ENCODE results near the gene CCDC9.
"Not testable (repeated sequence)": the region's sequence is repeated elsewhere in the genome, so short reads cannot be mapped to it uniquely, and the experiment has no call there.

Gene CCDC9

GRCh38 chr19:47243776-47244547, 12.4 kb upstream of the CCDC9 start:
- no peaks in the 10 kb centered on the region for H3K27me3 ChIP-seq (ENCODE audit: insufficient read depth, poor library complexity, severe bottlenecking)
- H3K27ac ChIP-seq (ENCODE audit: poor library complexity, severe bottlenecking): peak overlapping the region; percentile 58
- no peaks in the 10 kb centered on the region for H3K9me3 ChIP-seq (ENCODE audit: severe bottlenecking)
- H3K36me3 ChIP-seq (ENCODE audit: low read depth): no peaks in the 10 kb centered on the region
- TF ChIP-seq CTCF (IDR thresholded peaks at IDR 0.05; ENCODE audit: poor library complexity, severe bottlenecking): peak; percentile 99
- DNase-seq (ENCODE audit: low spot score) (peak; percentile 93), ATAC-seq (ENCODE audit: low read depth) (peak; percentile 75)
- peak overlapping the region; percentile 34 for H3K4me3 ChIP-seq (ENCODE audit: severe bottlenecking)
- H3K4me1 ChIP-seq (ENCODE audit: insufficient read depth, poor library complexity, severe bottlenecking): peaks cover 6% of the 10 kb centered on the region

- Histone ChIP-seq H3K36me3 (ENCODE audit: low read depth) (no peaks in the 10 kb centered on the region), H3K4me1 (ENCODE audit: insufficient read depth, poor library complexity, severe bottlenecking) (peaks cover 4% of the 10 kb centered on the region), H3K9me3 (ENCODE audit: severe bottlenecking) (no peaks in the 10 kb centered on the region), H3K4me3 (ENCODE audit: severe bottlenecking) (no peak overlapping the region), H3K27me3 (ENCODE audit: insufficient read depth, poor library complexity, severe bottlenecking) (no peaks in the 10 kb centered on the region), H3K27ac (ENCODE audit: poor library complexity, severe bottlenecking) (no peak overlapping the region)
- TF ChIP-seq CTCF (IDR thresholded peaks at IDR 0.05; ENCODE audit: poor library complexity, severe bottlenecking): peak; percentile 96
- DNase-seq (ENCODE audit: low spot score) (no peak), ATAC-seq (ENCODE audit: low read depth) (no peak)
Measured at GRCh38 chr19:47247308-47247990, 8.9 kb upstream of the CCDC9 start.

GRCh38 chr19:47253016-47253415, 3.3 kb upstream of the CCDC9 start:
- H3K4me3 ChIP-seq (ENCODE audit: severe bottlenecking); H3K27me3 ChIP-seq (ENCODE audit: insufficient read depth, poor library complexity, severe bottlenecking); DNase-seq (ENCODE audit: low spot score); H3K36me3 ChIP-seq (ENCODE audit: low read depth); ATAC-seq (ENCODE audit: low read depth); H3K9me3 ChIP-seq (ENCODE audit: severe bottlenecking): not testable (repeated sequence)
- Histone ChIP-seq H3K4me1 (ENCODE audit: insufficient read depth, poor library complexity, severe bottlenecking) (peaks cover 21% of the 10 kb centered on the region), H3K27ac (ENCODE audit: poor library complexity, severe bottlenecking) (peak overlapping the region; percentile 82)

- ATAC-seq (ENCODE audit: low read depth) (peak; percentile 58), DNase-seq (ENCODE audit: low spot score) (no peak)
- Histone ChIP-seq H3K4me3 (ENCODE audit: severe bottlenecking) (no peak overlapping the region), H3K27ac (ENCODE audit: poor library complexity, severe bottlenecking) (peak overlapping the region; percentile 82), H3K36me3 (ENCODE audit: low read depth) (peaks cover 1% of the 10 kb centered on the region), H3K9me3 (ENCODE audit: severe bottlenecking) (no peaks in the 10 kb centered on the region), H3K4me1 (ENCODE audit: insufficient read depth, poor library complexity, severe bottlenecking) (peaks cover 21% of the 10 kb centered on the region), H3K27me3 (ENCODE audit: insufficient read depth, poor library complexity, severe bottlenecking) (no peaks in the 10 kb centered on the region)
- no peak for TF ChIP-seq CTCF (IDR thresholded peaks at IDR 0.05; ENCODE audit: poor library complexity, severe bottlenecking)
Measured at GRCh38 chr19:47253467-47253881, 2.9 kb upstream of the CCDC9 start.

- peaks cover 6% of the 10 kb centered on the region for H3K36me3 ChIP-seq (ENCODE audit: low read depth)
- no peak for ATAC-seq (ENCODE audit: low read depth)
- H3K4me3 ChIP-seq (ENCODE audit: severe bottlenecking): no peak overlapping the region
- no peak for TF ChIP-seq CTCF (IDR thresholded peaks at IDR 0.05; ENCODE audit: poor library complexity, severe bottlenecking)
- peak overlapping the region; percentile 82 for H3K27ac ChIP-seq (ENCODE audit: poor library complexity, severe bottlenecking)
- no peaks in the 10 kb centered on the region for H3K27me3 ChIP-seq (ENCODE audit: insufficient read depth, poor library complexity, severe bottlenecking)
- no peaks in the 10 kb centered on the region for H3K9me3 ChIP-seq (ENCODE audit: severe bottlenecking)
- DNase-seq (ENCODE audit: low spot score): no peak
- peaks cover 21% of the 10 kb centered on the region for H3K4me1 ChIP-seq (ENCODE audit: insufficient read depth, poor library complexity, severe bottlenecking)
Measured at GRCh38 chr19:47253970-47254369, 2.4 kb upstream of the CCDC9 start.
